ENCODE results near the gene GRIK4.

DNA sequence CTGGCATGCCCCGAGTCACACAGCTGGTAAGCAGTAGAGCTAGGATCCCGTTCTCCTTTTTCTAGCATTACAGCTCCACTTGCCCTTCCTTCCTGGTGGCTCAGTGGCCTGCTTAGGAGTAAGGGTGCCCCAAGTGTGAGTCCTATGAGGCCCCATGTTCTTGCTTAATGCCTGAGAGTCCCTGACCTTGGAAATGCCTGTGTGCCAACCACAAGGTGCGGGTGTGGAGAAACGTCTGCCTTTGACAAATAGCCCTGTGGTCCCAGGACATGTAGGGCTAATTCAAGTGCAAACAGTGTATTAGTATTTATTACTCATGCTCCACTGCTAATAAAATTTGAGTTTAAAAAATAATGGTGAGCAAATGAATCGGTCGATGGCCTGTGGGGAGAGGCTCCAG lies 18.4 kb downstream of the GRIK4 start:
- TF ChIP-seq, protein P1, sequence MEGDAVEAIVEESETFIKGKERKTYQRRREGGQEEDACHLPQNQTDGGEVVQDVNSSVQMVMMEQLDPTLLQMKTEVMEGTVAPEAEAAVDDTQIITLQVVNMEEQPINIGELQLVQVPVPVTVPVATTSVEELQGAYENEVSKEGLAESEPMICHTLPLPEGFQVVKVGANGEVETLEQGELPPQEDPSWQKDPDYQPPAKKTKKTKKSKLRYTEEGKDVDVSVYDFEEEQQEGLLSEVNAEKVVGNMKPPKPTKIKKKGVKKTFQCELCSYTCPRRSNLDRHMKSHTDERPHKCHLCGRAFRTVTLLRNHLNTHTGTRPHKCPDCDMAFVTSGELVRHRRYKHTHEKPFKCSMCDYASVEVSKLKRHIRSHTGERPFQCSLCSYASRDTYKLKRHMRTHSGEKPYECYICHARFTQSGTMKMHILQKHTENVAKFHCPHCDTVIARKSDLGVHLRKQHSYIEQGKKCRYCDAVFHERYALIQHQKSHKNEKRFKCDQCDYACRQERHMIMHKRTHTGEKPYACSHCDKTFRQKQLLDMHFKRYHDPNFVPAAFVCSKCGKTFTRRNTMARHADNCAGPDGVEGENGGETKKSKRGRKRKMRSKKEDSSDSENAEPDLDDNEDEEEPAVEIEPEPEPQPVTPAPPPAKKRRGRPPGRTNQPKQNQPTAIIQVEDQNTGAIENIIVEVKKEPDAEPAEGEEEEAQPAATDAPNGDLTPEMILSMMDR (IDR thresholded peaks at IDR 0.05): no peak
- TF ChIP-seq POLR2A (IDR thresholded peaks at IDR 0.05) (no peak), POLR2AphosphoS5 (IDR thresholded peaks at IDR 0.05) (no peak)
